GM13977 (cell line): ENCODE measurements around the gene RNPC3.
A peak's percentile ranks its signal among the peaks of the same experiment; 100 is the strongest.

Experiments used
- DNase-seq: peaks from one replicate; pipeline ENCODE4 v3.0.0; 2012; ENCODE audit warnings: low spot score
- CTCF ChIP-seq: IDR thresholded peaks from 2 replicates; pipeline ENCODE4 v1.5.1; 2012; ENCODE audit warnings: mild to moderate bottlenecking, control low read depth; ENCODE audit not compliant: insufficient read depth; ENCODE audit errors: extremely low read depth, missing control alignments
- in situ Hi-C: fragments of 300-500 bp; cut with MboI; formaldehyde crosslinking; loops from one replicate; pipeline ENCODE4 v1.12.0; 2022; ENCODE audit warnings: low sequenced_read_pairs, low pct_unique_long_range_greater_than_20kb, mixed read lengths, inconsistent platforms; ENCODE audit not compliant: unreplicated experiment

RNPC3 gene

GRCh38 chr1:103525607-103526507, at the start of gene RNPC3:
TSS of gene RNPC3 (plus strand) at chr1:103525699. CDS start at chr1:103526071, 372 bp downstream.
- peak; percentile 6 for TF ChIP-seq CTCF
- peak; percentile 80 for DNase-seq
- in situ Hi-C loops = no loop called here

- no peak for DNase-seq
- in situ Hi-C loops = no loop called here
- TF ChIP-seq CTCF = no peak
Observed at GRCh38 chr1:103477101-103477500, 48.4 kb upstream of the RNPC3 start.

GRCh38 chr1:103489935-103490334, 35.6 kb upstream of the RNPC3 start:
- in situ Hi-C loops = no loop called here
- DNase-seq = no peak
- TF ChIP-seq CTCF = no peak

- no peak for TF ChIP-seq CTCF
- DNase-seq = no peak
- in situ Hi-C loops = no loop called here
Observed at GRCh38 chr1:103492003-103492625, 33.4 kb upstream of the RNPC3 start.

- no peak for TF ChIP-seq CTCF
- in situ Hi-C loops = no loop called here
- DNase-seq = no peak
Observed at GRCh38 chr1:103496014-103496635, 29.4 kb upstream of the RNPC3 start.

- in situ Hi-C loops = no loop called here
- TF ChIP-seq CTCF = no peak
- DNase-seq = no peak
Observed at GRCh38 chr1:103497404-103497803, 28.1 kb upstream of the RNPC3 start.
